Epithelial cell of proximal tubule (primary cell): Measurements from ENCODE around the gene MYH9. TPM values are rescaled to one million over a fixed set of nuclear protein-coding genes. Genes with fewer than 3 reads are reported as not detected.

Experiments used
- DNase-seq: peaks from one replicate; pipeline ENCODE4 v3.0.0-alpha.2; 2011; ENCODE audit warnings: low read depth
- H3K4me3 ChIP-seq: 2 replicates; pipeline ENCODE4 v1.5.1; 2011; ENCODE audit warnings: low read depth, mild to moderate bottlenecking, low read length
- total RNA-seq: library from RNA; depleted of rRNA; stranded (reverse); fragments of >200 nt; gene quantifications from 2 replicates; pipeline ENCODE4 v1.2.3, GENCODE V29; 2015
- TF ChIP-seq, protein P1 (sequence below): conservative IDR thresholded peaks from 2 replicates; pipeline ENCODE4 v1.5.1; 2012; ENCODE audit warnings: low read depth, mild to moderate bottlenecking, low read length

The MYH9 gene
- total RNA-seq, 1 donor from 2014 or later, result 896 TPM

GRCh38 chr22:36358533-36359469 is 29.0 kb downstream of the MYH9 start:
- TF ChIP-seq, protein P1, sequence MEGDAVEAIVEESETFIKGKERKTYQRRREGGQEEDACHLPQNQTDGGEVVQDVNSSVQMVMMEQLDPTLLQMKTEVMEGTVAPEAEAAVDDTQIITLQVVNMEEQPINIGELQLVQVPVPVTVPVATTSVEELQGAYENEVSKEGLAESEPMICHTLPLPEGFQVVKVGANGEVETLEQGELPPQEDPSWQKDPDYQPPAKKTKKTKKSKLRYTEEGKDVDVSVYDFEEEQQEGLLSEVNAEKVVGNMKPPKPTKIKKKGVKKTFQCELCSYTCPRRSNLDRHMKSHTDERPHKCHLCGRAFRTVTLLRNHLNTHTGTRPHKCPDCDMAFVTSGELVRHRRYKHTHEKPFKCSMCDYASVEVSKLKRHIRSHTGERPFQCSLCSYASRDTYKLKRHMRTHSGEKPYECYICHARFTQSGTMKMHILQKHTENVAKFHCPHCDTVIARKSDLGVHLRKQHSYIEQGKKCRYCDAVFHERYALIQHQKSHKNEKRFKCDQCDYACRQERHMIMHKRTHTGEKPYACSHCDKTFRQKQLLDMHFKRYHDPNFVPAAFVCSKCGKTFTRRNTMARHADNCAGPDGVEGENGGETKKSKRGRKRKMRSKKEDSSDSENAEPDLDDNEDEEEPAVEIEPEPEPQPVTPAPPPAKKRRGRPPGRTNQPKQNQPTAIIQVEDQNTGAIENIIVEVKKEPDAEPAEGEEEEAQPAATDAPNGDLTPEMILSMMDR, result no peak
- no peak overlapping the region for H3K4me3 ChIP-seq
- DNase-seq, result no peak

GRCh38 chr22:36356708-36357624 is 30.8 kb downstream of the MYH9 start:
- TF ChIP-seq, protein P1, result no peak
- H3K4me3 ChIP-seq, result no peak overlapping the region
- DNase-seq, result no peak

DNA sequence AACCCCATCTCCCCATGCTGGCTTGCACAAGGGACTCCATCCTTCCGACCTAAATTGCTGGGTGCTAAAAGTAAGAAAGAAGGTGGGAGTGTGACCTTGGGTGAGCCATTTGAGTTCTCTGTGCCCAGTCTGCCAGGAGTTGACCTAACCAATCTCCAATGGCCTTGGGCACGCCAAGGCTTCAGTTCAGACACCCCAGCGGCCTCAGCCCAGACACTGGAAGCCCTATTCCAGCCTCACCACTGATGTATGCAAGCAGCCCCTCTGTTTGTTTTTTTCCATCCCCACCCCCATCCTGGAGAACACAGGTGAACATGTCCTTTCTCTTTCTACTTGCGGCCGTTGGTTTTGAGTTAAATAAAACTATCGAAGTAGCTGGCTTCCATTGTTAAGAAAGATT is 31.9 kb downstream of the MYH9 start:
- no peak overlapping the region for H3K4me3 ChIP-seq
- no peak for DNase-seq
- TF ChIP-seq, protein P1, result no peak

DNA sequence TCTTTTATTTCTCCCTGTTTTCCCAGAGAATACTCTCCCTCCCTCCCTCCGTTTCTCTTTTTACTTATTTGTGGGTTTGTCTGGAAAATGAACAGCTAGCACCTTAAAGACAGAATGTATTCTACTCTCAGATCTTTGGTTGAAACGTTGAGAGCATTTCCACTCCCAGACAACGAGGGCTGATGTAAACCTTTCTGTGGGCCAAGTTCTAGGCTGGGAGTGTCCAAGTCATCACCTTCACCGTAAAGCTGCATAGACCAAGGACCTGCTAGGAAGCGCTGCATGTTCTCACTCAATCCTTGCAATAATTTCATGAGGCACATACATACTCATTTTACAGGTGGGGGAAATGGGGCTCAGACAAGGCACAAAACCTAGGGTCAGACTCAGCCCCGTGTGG is 32.4 kb downstream of the MYH9 start:
- no peak for DNase-seq
- H3K4me3 ChIP-seq, result no peak overlapping the region
- TF ChIP-seq, protein P1, result no peak

DNA sequence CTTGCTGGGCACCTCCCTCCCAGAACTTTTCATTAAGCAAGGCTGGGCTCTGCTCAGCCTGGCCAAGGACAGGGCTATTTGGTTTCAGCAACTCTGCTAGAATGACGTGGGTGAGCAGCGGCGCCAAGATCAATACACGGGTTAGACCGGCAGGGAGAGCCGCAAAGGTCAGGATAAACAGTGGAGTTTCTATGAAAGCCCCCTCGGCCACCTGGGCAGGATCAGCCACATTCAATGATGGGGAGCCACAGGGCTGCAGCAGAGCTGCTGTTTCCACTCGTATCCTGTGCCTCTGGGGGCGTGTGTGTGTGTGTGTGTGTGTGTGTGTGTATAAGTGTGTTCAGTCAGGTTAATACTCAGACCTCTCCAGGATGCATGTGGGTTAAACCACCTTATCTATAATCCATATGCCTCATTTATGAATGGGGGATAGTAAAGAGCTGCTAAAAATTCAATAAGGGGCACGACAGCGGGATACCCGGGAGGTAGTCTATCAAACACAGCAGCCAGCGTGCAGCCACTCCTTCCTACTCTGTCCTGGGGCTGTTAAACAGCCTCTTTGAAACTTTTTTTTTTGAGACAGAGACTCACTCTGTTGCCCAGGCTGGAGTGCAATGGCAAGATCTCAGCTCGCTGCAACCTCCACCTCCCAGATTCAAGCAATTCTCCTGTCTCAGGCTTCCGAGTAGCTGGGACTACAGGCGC is 34.8 kb downstream of the MYH9 start:
- no peak overlapping the region for H3K4me3 ChIP-seq
- TF ChIP-seq, protein P1, result no peak
- no peak for DNase-seq

- H3K4me3 ChIP-seq, result no peak overlapping the region
- no peak for DNase-seq
- TF ChIP-seq, protein P1, result no peak
Measured at GRCh38 chr22:36351921-36352802, 35.6 kb downstream of the MYH9 start.
